IPS-18c (cell line): ENCODE results near the gene TFAP2C.
"Not testable (repeated sequence)": the region's sequence is repeated elsewhere in the genome, so short reads cannot be mapped to it uniquely, and the experiment has no call there.

Experiments
- H3K4me3 ChIP-seq: 2 replicates; pipeline ENCODE4 v1.7.0; 2013; ENCODE audit warnings: low read depth, mild to moderate bottlenecking, low read length, moderate library complexity; ENCODE audit not compliant: insufficient read depth
- H3K9me3 ChIP-seq: one replicate; pipeline ENCODE4 v1.6.1; 2013; ENCODE audit warnings: mild to moderate bottlenecking, low read length, moderate library complexity; ENCODE audit not compliant: control insufficient read depth, insufficient read depth

Gene TFAP2C

DNA sequence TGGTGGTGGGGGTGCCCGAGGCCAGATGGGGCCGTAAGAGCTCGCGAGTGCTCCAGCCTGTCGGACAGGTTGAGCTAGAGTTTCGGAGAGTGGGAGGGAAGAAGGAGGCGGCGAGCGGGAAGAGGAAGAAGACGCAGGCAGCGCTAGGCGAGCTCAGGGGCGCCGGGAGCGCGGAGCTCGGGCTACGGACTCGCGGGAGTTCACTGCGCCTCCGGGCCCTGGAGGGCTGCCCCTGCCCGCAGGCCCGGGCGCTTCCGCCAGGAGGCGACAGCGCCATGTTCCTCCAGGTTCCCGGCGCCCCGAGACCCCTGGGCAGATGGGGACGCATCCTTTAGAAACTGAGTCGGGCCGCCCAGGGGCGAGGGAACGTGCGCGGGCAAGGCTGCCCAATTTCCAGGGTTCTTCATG lies 984 bp downstream of the TFAP2C start:
- peaks cover 3% of the 10 kb centered on the region for H3K9me3 ChIP-seq
- H3K4me3 ChIP-seq, result peak overlapping the region; percentile 85

DNA sequence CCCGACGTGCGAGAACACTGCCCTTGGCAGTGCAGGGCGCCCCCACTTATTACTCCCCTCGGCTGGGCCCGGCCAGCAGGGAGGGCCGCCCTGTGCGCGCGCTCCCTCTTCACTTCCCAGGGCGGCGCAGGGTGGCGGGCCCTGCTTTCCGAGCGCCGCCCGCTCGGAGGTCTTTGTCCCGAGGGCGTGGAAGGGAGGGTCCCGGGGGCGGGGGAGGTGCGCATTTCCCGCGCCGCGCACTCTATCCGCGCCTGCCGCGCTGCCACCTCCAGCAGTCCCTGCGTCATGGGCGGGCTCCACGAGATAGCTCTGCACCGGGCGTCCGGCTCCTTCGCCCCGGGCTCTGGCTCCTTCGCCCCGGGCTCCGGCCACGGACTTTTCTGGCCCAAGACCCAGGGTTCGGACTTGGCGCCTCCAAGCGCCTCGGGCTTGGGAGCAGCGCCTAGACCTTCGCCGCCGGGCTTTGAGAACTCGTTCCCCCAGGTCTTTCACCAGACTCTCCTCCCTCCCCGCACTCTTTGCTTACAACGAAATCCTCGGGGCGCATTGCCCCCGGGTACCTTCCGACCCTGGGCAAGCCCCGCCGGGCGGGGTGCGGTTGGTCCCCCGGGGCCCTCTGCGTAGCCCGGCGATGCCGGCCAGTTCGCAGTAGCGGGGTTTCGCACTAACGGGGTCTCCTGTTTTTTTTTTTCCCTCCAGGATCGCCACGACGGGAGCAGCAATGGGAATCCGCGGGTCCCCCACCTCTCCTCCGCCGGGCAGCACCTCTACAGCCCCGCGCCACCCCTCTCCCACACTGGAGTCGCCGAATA lies 1.6 kb downstream of the TFAP2C start:
- Histone ChIP-seq H3K9me3 (peaks cover 3% of the 10 kb centered on the region), H3K4me3 (peak overlapping the region; percentile 85)

DNA sequence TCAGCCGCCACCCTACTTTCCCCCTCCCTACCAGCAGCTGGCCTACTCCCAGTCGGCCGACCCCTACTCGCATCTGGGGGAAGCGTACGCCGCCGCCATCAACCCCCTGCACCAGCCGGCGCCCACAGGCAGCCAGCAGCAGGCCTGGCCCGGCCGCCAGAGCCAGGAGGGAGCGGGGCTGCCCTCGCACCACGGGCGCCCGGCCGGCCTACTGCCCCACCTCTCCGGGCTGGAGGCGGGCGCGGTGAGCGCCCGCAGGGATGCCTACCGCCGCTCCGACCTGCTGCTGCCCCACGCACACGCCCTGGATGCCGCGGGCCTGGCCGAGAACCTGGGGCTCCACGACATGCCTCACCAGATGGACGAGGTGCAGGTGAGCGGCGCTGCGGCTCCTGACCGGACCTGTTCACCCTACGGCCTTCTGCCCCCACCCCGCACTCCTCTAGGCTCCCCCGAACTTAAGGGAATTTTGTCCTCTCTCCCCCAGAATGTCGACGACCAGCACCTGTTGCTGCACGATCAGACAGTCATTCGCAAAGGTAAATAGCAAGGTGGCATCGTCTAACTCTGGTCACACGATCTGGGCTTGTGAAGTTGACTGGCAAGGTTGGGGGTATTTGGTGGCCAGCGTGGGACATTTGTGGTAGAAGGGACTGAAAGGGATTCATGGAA lies 2.3 kb downstream of the TFAP2C start:
- H3K9me3 ChIP-seq, result peaks cover 3% of the 10 kb centered on the region
- peak overlapping the region; percentile 85 for H3K4me3 ChIP-seq

DNA sequence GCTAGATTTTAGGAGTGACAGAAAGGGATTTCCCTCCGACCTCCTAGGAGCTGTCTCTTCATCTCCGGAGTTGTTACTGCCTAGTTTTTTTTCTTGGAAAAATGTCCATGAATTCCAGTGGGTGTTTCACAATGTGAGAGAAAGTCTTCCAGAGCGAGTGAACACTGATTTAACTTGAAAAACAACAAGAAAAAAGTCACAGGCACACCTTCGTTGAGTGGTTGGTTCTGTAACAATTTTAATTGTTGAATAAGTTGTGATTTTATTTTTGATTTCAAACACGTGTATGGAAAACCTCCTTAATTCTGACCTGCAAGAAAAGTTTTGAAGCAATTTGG lies 2.9 kb downstream of the TFAP2C start:
- peaks cover 3% of the 10 kb centered on the region for H3K9me3 ChIP-seq
- peak overlapping the region; percentile 85 for H3K4me3 ChIP-seq

DNA sequence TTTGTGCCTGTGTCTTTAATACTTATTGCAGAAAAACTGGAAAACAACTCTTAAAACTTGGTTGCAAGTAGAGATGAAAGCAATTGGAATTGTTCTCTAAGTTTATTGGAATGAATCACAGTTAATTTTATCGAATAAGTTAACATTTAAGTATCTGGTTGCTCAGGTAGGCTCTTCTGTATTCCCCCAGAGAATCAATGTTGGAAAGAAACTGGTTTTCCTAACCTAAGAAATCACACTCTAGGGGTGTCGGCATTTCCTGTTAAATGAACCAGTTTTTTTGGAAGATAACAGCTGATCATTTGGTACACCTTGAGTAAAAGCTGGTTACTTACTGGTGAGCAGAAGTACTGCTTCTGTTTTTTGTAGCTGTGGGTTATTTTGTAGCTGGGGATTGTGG lies 5.2 kb downstream of the TFAP2C start:
- Histone ChIP-seq H3K4me3 (no peak overlapping the region), H3K9me3 (peaks cover 3% of the 10 kb centered on the region)

DNA sequence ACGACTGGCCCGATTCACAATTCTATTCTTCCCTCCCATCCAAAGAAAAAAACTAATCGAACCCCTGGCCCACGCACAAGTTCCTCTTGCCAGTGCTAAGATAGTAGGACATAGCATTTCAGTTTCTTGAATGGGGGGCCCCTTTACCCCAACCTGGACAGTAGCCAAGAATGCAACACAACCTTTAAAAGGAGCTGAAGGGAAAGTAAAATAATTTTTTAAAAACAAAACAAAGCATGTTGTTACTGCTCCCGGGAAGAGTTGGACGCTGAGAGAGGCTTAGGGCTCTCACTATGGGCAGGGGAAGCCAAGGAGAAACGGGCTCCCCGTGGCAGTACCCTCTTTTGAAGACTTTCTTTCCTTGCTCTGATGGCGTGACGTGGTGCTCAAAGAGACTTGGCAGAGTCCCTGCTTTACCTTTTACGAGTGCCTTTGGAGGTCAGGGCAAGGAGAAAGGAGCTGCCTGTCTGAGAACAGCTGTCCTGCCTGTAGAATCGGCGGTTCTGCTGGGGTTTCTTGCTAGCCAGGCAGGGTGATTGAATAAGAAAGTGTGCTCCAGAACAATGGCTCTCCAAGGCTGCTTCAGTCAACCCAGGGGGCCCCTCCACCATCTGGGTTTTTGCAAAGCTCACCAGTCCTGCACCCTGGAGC lies 5.8 kb downstream of the TFAP2C start:
- Histone ChIP-seq H3K9me3 (peaks cover 3% of the 10 kb centered on the region), H3K4me3 (no peak overlapping the region)

DNA sequence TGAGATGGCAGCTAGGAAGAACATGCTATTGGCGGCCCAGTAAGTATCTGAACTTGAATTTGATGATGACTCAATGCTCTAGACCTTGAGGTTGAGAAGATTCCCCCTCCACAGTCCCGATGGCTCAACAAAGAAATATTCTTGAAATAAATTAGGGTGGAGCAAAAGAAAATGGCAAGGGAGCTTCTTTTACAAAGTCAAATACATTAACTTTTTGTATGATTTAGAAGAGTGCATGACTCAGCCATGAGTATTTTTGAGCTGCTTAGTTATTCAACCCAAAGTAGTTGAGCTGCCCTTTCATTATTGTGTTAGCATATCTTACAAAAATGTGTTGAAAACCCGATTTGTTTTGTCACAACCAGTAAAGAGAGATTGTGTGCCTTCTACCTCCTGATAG lies 7.6 kb downstream of the TFAP2C start:
- H3K4me3 ChIP-seq, result no peak overlapping the region
- H3K9me3 ChIP-seq, result peaks cover under 1% of the 10 kb centered on the region

DNA sequence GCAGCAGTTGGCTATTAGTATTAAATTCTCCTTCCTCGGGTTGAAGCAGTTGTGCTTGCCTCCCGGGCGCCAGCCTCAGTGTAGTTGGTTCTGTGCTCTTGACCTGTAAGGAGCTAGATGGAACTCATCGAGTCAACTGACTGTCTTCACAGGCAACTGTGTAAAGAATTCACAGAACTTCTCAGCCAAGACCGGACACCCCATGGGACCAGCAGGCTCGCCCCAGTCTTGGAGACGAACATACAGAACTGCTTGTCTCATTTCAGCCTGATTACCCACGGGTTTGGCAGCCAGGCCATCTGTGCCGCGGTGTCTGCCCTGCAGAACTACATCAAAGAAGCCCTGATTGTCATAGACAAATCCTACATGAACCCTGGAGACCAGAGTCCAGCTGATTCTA lies 8.5 kb downstream of the TFAP2C start:
- Histone ChIP-seq H3K4me3 (no peak overlapping the region), H3K9me3 (no peaks in the 10 kb centered on the region)

DNA sequence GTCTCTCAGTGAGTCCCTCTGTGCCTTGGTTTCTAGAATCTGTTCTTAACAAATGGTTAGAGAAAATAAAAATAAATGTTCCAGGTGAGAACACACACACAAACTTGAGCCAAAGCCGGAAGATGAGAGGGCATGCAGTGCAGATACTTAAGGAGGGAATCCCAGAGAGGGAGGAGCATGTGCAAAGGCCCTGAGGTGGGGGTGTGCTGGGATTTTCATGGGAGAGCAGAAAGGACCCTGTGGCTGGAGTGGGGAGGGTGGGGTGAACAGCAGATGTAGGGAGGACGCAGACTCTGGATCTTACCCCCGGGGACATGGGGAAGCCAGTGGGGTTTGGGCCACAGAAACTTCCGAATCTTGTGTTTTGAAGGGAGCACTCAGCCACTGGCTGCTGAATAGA lies 17.5 kb downstream of the TFAP2C start:
- Histone ChIP-seq H3K4me3 (no peak overlapping the region), H3K9me3 (peaks cover 2% of the 10 kb centered on the region)

DNA sequence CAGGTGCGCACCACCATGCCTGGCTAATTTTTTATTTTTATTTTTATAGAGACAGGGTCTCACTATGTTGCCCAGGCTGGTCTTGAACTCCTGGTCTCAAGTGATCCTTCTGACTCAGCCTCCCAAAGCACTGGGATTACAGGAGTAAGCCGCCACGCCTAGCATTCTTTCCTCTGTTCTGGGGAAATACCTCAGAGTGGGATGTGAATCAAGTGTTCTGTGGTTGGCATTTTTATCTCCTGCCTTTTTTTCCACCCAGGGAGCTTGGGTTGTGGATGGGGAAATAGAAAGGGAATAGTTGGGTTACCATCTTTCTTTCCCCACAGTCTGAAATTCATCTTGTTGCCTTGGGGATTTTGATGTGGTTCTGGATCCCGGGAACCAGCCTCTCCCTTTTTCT lies 24.1 kb downstream of the TFAP2C start:
- Histone ChIP-seq H3K4me3 (no peak overlapping the region), H3K9me3 (no peaks in the 10 kb centered on the region)

DNA sequence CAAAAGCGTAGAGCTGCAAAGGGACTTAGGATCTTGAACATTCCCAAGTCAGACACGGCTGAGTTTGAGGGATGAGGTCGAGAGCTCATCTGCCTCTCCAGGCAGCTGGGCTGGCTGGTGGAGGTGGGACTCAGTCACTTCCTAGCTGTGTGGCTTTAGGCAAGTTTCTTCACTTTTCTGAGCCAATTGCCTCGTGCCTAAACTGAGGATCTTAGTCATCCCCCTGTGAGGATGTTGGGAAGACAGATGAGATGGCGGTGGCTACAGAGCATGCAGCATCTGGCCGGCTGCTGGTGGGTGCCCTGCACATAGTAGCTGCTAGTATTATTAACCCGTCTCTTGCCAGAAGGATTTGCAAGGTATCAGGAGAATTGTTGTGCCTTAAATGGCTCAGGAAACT lies 27.5 kb downstream of the TFAP2C start:
- Histone ChIP-seq H3K4me3 (no peak overlapping the region), H3K9me3 (no peaks in the 10 kb centered on the region)

DNA sequence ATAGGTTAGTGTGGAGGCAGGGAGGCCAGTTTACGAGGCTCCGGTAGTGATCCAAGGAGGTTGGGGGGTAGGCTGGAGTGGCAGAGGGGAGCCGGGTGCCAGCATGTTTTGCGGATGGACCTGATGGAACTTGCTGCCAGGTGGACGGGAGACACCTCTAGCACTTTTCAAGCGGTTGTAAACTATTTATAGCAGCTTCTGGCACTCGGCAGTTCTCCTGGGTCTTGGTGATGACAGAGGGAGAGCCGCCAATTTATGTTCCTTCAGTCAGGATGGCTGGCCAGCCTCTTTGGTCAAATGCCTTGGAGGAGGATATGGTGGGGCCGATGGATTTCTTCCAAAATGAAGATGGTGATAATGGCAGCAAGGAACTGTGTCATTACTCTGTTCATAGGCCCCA lies 28.8 kb downstream of the TFAP2C start:
- Histone ChIP-seq H3K9me3 (no peaks in the 10 kb centered on the region), H3K4me3 (no peak overlapping the region)

DNA sequence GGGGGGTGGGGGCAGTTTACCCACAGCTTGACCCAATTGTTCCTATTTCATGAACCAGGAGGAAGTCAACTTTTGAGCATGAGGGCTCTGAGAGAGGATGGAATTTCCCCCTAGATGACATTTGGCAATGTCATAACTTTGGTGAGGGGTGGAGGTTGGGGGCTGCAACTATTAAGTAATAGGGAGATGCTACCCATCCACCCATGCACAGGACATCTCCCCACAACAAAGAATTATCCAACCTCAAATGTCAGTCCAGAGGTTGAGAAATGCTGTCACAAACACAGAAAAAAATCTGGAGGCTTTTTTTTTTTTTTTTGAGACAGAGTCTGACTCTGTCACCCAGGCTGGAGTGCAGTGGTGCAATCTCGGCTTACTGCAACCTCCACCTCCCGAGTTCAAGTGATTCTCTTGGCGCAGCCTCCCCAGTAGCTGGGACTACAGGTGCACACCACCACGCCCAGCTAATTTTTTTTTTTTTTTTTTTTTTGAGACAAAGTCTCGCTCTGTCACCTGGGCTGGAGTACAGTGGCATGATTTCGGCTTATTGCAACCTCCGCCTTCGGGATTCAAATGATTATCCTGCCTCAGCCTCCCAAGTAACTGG lies 29.3 kb downstream of the TFAP2C start:
- H3K9me3 ChIP-seq, H3K4me3 ChIP-seq: not testable (repeated sequence)

DNA sequence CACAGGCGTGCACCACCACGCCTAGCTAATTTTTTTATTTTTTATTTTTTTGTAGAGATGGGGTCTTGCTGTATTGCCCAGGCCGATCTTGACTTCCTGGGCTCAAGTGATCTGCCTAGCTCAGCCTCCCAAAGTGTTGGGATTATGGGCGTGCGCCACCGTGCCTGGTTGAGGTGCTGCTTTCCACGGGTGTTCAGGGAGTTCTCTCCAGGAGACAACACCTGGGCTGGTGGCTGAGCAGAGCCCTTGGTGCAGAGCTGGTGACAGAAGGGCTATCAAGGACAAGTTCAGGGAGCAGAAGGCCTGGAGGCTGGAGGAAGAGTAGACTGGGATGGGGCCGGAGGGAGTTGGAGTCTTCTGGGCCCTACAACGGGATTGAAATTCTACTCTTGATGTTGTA lies 34.6 kb downstream of the TFAP2C start:
- Histone ChIP-seq H3K9me3 (no peaks in the 10 kb centered on the region), H3K4me3 (no peak overlapping the region)

DNA sequence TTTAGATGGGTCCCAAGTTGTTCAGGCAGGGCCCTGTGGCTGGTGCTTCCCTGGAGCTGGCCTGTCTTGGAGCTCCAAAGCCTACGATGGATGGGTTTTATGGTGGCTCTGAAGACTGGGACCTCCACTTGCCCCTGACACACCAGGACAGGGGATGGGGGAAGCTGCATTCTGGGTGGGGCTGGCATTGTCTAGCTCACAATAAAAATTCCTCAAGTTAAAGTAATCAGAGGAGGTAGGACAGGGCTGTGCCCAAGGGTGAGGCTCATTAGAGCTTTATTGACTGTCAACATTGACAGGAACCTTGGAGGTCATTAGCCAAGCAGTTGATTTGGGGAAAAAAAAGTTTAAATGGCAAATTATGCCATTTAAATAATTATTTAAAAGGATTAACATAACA lies 35.7 kb downstream of the TFAP2C start:
- no peaks in the 10 kb centered on the region for H3K9me3 ChIP-seq
- no peak overlapping the region for H3K4me3 ChIP-seq

DNA sequence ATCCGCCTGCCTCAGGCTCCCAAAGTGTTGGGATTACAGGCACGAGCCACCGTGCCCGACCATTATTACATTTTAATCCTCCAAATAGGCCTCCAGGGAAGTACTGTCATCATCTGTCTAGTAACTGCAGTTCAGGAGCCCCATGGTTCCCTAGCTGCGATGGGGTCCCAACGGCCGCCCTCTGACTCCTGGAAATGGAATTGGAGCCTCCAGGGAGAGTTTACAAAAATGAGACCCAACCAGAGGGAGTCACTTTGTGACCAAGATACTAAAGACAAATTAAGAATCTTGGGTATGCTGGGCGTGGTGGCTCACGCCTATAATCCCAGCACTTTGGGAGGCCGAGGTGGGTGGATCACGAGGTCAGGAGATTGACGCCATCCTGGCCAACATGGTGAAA lies 36.7 kb downstream of the TFAP2C start:
- Histone ChIP-seq H3K4me3 (no peak overlapping the region), H3K9me3 (no peaks in the 10 kb centered on the region)

DNA sequence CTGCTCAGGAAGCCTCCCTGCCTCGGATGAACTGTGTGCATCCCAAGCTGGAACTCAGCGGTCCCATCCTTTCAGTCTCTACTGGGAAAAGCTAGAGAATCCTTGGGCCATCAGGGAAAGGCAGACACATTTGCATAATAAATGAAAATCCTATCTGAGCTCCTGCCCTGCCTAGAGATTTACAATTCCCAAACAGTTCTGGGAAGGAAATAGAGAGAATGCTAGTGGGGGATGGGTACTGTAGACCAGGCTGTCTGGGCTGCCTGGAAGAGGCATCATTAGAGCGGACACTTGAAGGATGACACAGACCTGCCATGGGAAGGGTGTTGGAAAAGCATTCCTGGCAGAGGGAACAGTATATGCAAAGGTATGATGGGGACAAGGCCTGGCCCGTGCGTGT lies 44.3 kb downstream of the TFAP2C start:
- no peaks in the 10 kb centered on the region for H3K9me3 ChIP-seq
- H3K4me3 ChIP-seq, result no peak overlapping the region

DNA sequence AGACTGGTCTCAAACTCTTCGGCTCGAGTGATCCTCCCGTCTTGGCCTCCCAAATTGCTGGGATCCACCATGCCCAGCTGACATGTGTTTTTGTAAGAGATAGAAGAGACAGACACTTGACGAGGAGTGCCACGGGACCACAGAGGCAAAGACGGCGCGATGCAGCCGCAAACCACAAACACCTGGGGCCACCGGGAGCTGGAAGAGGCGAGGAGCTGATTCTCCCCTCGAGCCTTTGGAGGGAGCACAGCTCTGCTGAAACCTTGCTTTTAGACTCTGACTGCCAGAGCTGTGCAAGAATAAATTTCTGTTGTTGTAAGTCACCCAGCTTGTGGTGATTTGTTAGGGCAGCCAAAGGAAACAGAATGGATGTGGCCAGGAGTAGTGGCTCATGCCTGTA lies 46.9 kb downstream of the TFAP2C start:
- no peaks in the 10 kb centered on the region for H3K9me3 ChIP-seq
- no peak overlapping the region for H3K4me3 ChIP-seq
